SU-DHL-6 (cell line): ENCODE results near the gene HECW1.

ENCODE experiments used
- CTCF ChIP-seq: fragments of 200-600 bp; sonication (generic); IDR thresholded peaks from one replicate; pipeline ENCODE4 v1.5.1; 2017; ENCODE audit warnings: antibody characterized with exemption, mild to moderate bottlenecking, low read length, moderate library complexity; ENCODE audit not compliant: insufficient read depth, poor library complexity, severe bottlenecking
- EZH2phosphoT487 ChIP-seq: fragments of 200-600 bp; sonication (generic), shearing (Covaris generic); conservative IDR thresholded peaks from 2 replicates; pipeline ENCODE4 v1.6.1; 2018; ENCODE audit warnings: mild to moderate bottlenecking, antibody characterized with exemption, low read length, moderate library complexity, mixed read lengths

DNA sequence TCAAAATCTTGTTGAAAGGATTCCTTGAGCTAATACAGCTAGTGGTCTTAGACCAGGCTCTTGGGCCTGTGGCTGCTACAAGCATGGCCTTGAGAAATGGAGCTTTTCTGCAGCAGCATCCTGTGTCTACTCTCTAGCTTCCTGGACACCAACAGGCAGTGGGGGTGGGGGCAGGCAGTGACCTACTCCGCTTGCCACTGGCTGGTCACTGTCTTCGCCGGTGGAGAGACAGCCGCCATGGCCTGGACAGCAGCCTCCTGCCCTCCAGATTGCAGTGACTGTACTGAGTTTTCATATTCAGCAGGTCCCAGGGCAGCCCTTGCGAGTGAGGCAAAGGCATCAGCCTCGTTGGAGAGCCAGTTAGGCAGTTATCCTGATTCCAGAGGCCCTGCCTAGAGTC is 204.6 kb downstream of the HECW1 start:
- TF ChIP-seq CTCF: no peak
- TF ChIP-seq EZH2phosphoT487: no peak
